ENCODE measurements around the gene GRID2. TPM values are rescaled to one million over a fixed set of nuclear protein-coding genes. Genes with fewer than 3 reads are reported as not detected.

Gene GRID2
- polyA plus RNA-seq, 1 experiment, result not detected

GRCh38 chr4:92678292-92678691 lies 374.5 kb downstream of the GRID2 start:
- CTCF ChIA-PET, result no interaction called here
- no peaks in the 10 kb centered on the region for H3K27me3 ChIP-seq (ENCODE audit: control insufficient read depth, insufficient read depth, low read length)
- TF ChIP-seq CTCF (IDR thresholded peaks at IDR 0.05; ENCODE audit: insufficient read depth, low read depth, low read length), result no peak
- POLR2A ChIA-PET, result no interaction called here
- no peak overlapping the region for H3K4me3 ChIP-seq (ENCODE audit: low read depth, low read length)
- no peak for DNase-seq (ENCODE audit: low read depth)
- no peaks in the 10 kb centered on the region for H3K36me3 ChIP-seq (ENCODE audit: control insufficient read depth, insufficient read depth, low read length)

GRCh38 chr4:92679149-92679548 lies 375.4 kb downstream of the GRID2 start:
- H3K36me3 ChIP-seq (ENCODE audit: control insufficient read depth, insufficient read depth, low read length), result no peaks in the 10 kb centered on the region
- TF ChIP-seq CTCF (IDR thresholded peaks at IDR 0.05; ENCODE audit: insufficient read depth, low read depth, low read length), result no peak
- DNase-seq (ENCODE audit: low read depth), result no peak
- POLR2A ChIA-PET, result no interaction called here
- H3K4me3 ChIP-seq (ENCODE audit: low read depth, low read length), result no peak overlapping the region
- CTCF ChIA-PET, result no interaction called here
- H3K27me3 ChIP-seq (ENCODE audit: control insufficient read depth, insufficient read depth, low read length), result no peaks in the 10 kb centered on the region

GRCh38 chr4:92714640-92715039 lies 410.9 kb downstream of the GRID2 start:
- no peaks in the 10 kb centered on the region for H3K36me3 ChIP-seq (ENCODE audit: control insufficient read depth, insufficient read depth, low read length)
- ChIA-PET POLR2A (no interaction called here), CTCF (no interaction called here)
- H3K4me3 ChIP-seq (ENCODE audit: low read depth, low read length), result no peak overlapping the region
- no peak for DNase-seq (ENCODE audit: low read depth)
- no peak for TF ChIP-seq CTCF (IDR thresholded peaks at IDR 0.05; ENCODE audit: insufficient read depth, low read depth, low read length)
- no peaks in the 10 kb centered on the region for H3K27me3 ChIP-seq (ENCODE audit: control insufficient read depth, insufficient read depth, low read length)

GRCh38 chr4:92733231-92733630 lies 429.5 kb downstream of the GRID2 start:
- POLR2A ChIA-PET, result no interaction called here
- DNase-seq (ENCODE audit: low read depth), result no peak
- H3K27me3 ChIP-seq (ENCODE audit: control insufficient read depth, insufficient read depth, low read length), result no peaks in the 10 kb centered on the region
- TF ChIP-seq CTCF (IDR thresholded peaks at IDR 0.05; ENCODE audit: insufficient read depth, low read depth, low read length), result no peak
- no peaks in the 10 kb centered on the region for H3K36me3 ChIP-seq (ENCODE audit: control insufficient read depth, insufficient read depth, low read length)
- CTCF ChIA-PET, result interaction anchor here (0.8 kb wide), 1 partner anchor 30 kb away, joined by 3 read pairs; no protein-coding TSS in a partner anchor
- no peak overlapping the region for H3K4me3 ChIP-seq (ENCODE audit: low read depth, low read length)

- CTCF ChIA-PET, result no interaction called here
- Histone ChIP-seq H3K27me3 (ENCODE audit: control insufficient read depth, insufficient read depth, low read length) (no peaks in the 10 kb centered on the region), H3K4me3 (ENCODE audit: low read depth, low read length) (no peak overlapping the region), H3K36me3 (ENCODE audit: control insufficient read depth, insufficient read depth, low read length) (no peaks in the 10 kb centered on the region)
- no peak for TF ChIP-seq CTCF (IDR thresholded peaks at IDR 0.05; ENCODE audit: insufficient read depth, low read depth, low read length)
- DNase-seq (ENCODE audit: low read depth), result no peak
- POLR2A ChIA-PET, result no interaction called here
Measured at GRCh38 chr4:92735025-92735665, 431.4 kb downstream of the GRID2 start.

Measured in BJ (cell line).